ENCODE data around the gene POLG2. TPM values are rescaled to one million over a fixed set of nuclear protein-coding genes. Genes with fewer than 3 reads are reported as not detected.

The POLG2 gene
- total RNA-seq, 1 experiment from 2014 or later, result 28.9 TPM

DNA sequence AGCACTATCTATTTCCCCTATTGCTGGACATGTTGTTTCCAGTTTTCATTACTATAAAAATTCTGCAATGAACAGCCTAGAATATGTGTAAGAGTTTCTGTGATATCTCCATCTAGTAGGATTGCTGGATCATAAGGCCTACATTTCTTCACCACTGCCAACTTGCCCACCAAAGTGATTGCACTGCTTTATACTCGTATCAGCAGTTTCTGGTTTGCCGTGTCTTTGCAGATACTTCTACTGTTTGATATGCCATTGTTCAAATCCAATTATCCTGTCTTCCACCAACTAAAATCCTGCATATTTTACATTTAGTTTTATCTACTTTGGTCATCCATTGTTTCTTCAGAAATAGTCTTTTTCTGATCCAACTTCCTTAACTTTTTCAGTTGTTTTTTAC lies 31.1 kb upstream of the POLG2 start:
- Histone ChIP-seq H3K4me1 (no peaks in the 10 kb centered on the region), H3K36me3 (ENCODE audit: control insufficient read depth, insufficient read depth, low read length) (peaks cover 1% of the 10 kb centered on the region; the same call in 1 of the 2 replicates), H3K9me3 (no peaks in the 10 kb centered on the region), H3K4me3 (ENCODE audit: low read depth, low read length) (no peak overlapping the region), H3K27me3 (replicated peaks; ENCODE audit: control insufficient read depth, insufficient read depth, low read length) (no peaks in the 10 kb centered on the region)
- H3K27me3 Mint-ChIP-seq (ENCODE audit: insufficient read depth, unreplicated experiment), result no peaks in the 10 kb centered on the region
- H3K4me1 Mint-ChIP-seq (ENCODE audit: low read depth, unreplicated experiment), result no peaks in the 10 kb centered on the region
- intact Hi-C loops (cut with micrococcal nuclease; ENCODE audit: unreplicated experiment), result no loop called here
- ChIA-PET POLR2A (interaction anchor here (0.6 kb wide), 1 partner anchor 21 kb away, joined by 3 read pairs; the partner anchor contains the start of gene CEP95), CTCF (no interaction called here)
- peaks cover 78% of the 10 kb centered on the region for H3K36me3 Mint-ChIP-seq (ENCODE audit: insufficient read depth, unreplicated experiment)
- no peak overlapping the region for H3K4me3 Mint-ChIP-seq (ENCODE audit: unreplicated experiment)
- TF ChIP-seq, protein P1, sequence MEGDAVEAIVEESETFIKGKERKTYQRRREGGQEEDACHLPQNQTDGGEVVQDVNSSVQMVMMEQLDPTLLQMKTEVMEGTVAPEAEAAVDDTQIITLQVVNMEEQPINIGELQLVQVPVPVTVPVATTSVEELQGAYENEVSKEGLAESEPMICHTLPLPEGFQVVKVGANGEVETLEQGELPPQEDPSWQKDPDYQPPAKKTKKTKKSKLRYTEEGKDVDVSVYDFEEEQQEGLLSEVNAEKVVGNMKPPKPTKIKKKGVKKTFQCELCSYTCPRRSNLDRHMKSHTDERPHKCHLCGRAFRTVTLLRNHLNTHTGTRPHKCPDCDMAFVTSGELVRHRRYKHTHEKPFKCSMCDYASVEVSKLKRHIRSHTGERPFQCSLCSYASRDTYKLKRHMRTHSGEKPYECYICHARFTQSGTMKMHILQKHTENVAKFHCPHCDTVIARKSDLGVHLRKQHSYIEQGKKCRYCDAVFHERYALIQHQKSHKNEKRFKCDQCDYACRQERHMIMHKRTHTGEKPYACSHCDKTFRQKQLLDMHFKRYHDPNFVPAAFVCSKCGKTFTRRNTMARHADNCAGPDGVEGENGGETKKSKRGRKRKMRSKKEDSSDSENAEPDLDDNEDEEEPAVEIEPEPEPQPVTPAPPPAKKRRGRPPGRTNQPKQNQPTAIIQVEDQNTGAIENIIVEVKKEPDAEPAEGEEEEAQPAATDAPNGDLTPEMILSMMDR (IDR thresholded peaks at IDR 0.05; ENCODE audit: insufficient read depth in 1 of 2, low read depth in 1 of 2, low read length in 1 of 2, severe bottlenecking in 1 of 2, unreplicated experiment in 1 of 2), result no peak
- no peaks in the 10 kb centered on the region for H3K9me3 Mint-ChIP-seq (ENCODE audit: unreplicated experiment)
- H3K27ac Mint-ChIP-seq (ENCODE audit: unreplicated experiment), result no peak overlapping the region
- DNase-seq, result no peak
- BruUV-seq (replicated peaks), result no TSS peak

DNA sequence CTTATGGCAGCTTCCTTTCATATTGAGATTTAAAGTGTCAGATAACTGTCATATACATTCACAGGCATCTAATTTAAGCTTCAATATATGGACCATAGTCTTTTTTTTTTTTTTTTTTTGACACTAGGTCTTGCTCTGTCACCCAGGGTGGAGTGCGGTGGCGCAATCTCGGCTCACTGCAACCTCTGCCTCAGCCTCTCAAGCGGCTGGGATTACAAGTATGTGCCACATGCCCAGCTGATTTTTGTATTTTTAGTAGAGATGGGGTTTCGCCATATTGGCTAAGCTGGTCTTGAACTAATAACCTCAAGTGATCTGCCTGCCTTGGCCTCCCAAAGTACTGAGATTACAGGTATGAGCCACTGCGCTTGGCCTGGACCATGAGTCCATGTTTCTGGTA lies 23.5 kb upstream of the POLG2 start:
- TF ChIP-seq, protein P1 (IDR thresholded peaks at IDR 0.05; ENCODE audit: insufficient read depth in 1 of 2, low read depth in 1 of 2, low read length in 1 of 2, severe bottlenecking in 1 of 2, unreplicated experiment in 1 of 2), result no peak
- H3K27ac Mint-ChIP-seq (ENCODE audit: unreplicated experiment), result no peak overlapping the region
- no peak for DNase-seq
- H3K4me3 ChIP-seq (ENCODE audit: low read depth, low read length), result no peak overlapping the region
- H3K36me3 ChIP-seq (ENCODE audit: control insufficient read depth, insufficient read depth, low read length), result peaks cover under 1% of the 10 kb centered on the region; the same call in 1 of the 2 replicates
- peaks cover 58% of the 10 kb centered on the region for H3K36me3 Mint-ChIP-seq (ENCODE audit: insufficient read depth, unreplicated experiment)
- no peaks in the 10 kb centered on the region for H3K4me1 Mint-ChIP-seq (ENCODE audit: low read depth, unreplicated experiment)
- no peaks in the 10 kb centered on the region for H3K27me3 ChIP-seq (replicated peaks; ENCODE audit: control insufficient read depth, insufficient read depth, low read length)
- BruUV-seq (replicated peaks), result no TSS peak
- no peaks in the 10 kb centered on the region for H3K27me3 Mint-ChIP-seq (ENCODE audit: insufficient read depth, unreplicated experiment)
- no peaks in the 10 kb centered on the region for H3K9me3 Mint-ChIP-seq (ENCODE audit: unreplicated experiment)
- H3K4me1 ChIP-seq, result no peaks in the 10 kb centered on the region
- CTCF ChIA-PET, result no interaction called here
- H3K9me3 ChIP-seq, result no peaks in the 10 kb centered on the region
- H3K4me3 Mint-ChIP-seq (ENCODE audit: unreplicated experiment), result no peak overlapping the region
- POLR2A ChIA-PET, result no interaction called here
- intact Hi-C loops (cut with micrococcal nuclease; ENCODE audit: unreplicated experiment), result no loop called here

DNA sequence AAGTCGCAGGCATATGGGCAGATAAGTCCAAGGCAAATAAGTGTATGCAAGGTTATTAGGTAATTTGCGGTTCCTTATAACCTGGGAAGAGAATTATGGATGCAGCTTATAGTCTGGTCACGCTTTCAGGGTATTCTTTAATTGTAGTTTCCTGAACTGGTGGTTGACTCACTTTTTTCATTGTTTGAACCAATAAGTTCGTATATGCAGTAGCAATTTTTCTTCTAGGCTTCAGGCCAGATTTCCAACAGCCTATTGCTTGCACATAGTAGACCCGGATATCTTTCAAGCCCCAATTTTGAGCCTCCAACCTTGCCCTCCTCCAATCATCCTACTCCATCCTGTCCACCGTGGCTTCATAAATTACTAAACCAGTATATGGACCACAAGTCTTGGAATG lies 22.7 kb upstream of the POLG2 start:
- TF ChIP-seq, protein P1 (IDR thresholded peaks at IDR 0.05; ENCODE audit: insufficient read depth in 1 of 2, low read depth in 1 of 2, low read length in 1 of 2, severe bottlenecking in 1 of 2, unreplicated experiment in 1 of 2), result no peak
- BruUV-seq (replicated peaks), result no TSS peak
- ChIA-PET POLR2A (no interaction called here), CTCF (no interaction called here)
- no peaks in the 10 kb centered on the region for H3K36me3 ChIP-seq (ENCODE audit: control insufficient read depth, insufficient read depth, low read length)
- H3K4me3 ChIP-seq (ENCODE audit: low read depth, low read length), result no peak overlapping the region
- peaks cover 64% of the 10 kb centered on the region for H3K36me3 Mint-ChIP-seq (ENCODE audit: insufficient read depth, unreplicated experiment)
- H3K9me3 Mint-ChIP-seq (ENCODE audit: unreplicated experiment), result no peaks in the 10 kb centered on the region
- H3K27me3 ChIP-seq (replicated peaks; ENCODE audit: control insufficient read depth, insufficient read depth, low read length), result no peaks in the 10 kb centered on the region
- intact Hi-C loops (cut with micrococcal nuclease; ENCODE audit: unreplicated experiment), result no loop called here
- H3K4me3 Mint-ChIP-seq (ENCODE audit: unreplicated experiment), result no peak overlapping the region
- no peak overlapping the region for H3K27ac Mint-ChIP-seq (ENCODE audit: unreplicated experiment)
- DNase-seq, result no peak
- no peaks in the 10 kb centered on the region for H3K27me3 Mint-ChIP-seq (ENCODE audit: insufficient read depth, unreplicated experiment)
- H3K4me1 Mint-ChIP-seq (ENCODE audit: low read depth, unreplicated experiment), result no peaks in the 10 kb centered on the region
- H3K4me1 ChIP-seq, result no peaks in the 10 kb centered on the region
- no peaks in the 10 kb centered on the region for H3K9me3 ChIP-seq
